ENCODE data around the gene TMPRSS13. TPM values are rescaled to one million over a fixed set of nuclear protein-coding genes. Genes with fewer than 3 reads are reported as not detected.

The TMPRSS13 gene
- total RNA-seq, 4 donors from 2014 or later, result 0.22 to 0.51 TPM; not detected in 2

DNA sequence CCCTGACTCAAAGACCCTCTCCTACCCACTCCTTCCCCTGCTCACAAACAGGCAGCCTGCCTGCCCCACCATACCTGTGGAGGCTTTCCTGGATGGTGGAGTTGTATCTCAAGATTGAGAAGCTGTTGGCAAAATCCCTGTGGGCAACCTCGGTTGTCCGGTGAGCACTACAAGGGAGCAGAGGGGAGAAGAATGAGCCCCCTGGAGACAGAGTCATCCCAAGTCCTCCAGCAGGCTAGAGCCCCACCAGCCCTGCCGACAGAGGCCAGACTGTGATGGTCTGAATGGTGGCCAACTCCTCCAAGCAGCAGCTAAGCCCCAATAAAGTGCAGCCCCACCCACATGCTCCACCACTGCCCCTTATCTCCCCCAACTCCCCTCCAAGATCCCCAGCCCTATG lies 17.5 kb downstream of the TMPRSS13 start:
- no peak for TF ChIP-seq CTCF (IDR thresholded peaks at IDR 0.05; ENCODE audit: low read depth)

DNA sequence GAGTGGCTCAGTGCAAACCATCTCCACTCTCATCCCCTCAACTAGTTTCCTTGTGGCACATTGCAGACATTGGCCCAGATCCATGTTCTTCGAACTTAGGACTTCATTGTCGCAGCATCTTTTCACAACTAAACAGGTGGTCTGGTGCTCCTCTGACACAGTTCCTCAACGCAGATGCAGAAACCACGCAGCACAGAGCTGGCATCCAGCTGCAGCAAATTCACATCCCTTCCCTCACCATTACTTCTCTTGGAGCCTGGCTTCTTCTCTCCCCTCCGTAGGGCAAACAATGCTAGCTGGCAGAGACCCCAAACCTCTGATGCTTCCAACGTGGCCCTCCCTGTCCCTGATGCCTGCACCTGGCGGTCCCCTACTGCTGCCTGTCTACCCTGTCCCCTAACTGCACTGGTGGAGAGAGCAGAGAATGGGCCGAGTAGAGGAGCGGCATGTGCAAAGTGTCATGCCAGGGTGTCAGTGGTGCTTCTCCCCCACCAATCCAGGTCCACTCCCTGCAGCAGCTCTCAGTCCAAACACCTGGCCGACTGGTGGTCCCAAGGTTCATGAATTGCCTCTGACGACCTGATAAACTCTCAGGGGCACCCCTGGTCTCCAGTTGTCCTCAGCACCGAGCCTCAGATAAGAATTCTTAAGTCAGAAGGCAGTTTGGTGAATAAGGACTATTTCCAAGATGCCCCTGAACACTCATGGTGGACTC lies 18.1 kb downstream of the TMPRSS13 start:
- no peak for TF ChIP-seq CTCF (IDR thresholded peaks at IDR 0.05; ENCODE audit: low read depth)

GRCh38 chr11:117910525-117910924 lies 18.7 kb downstream of the TMPRSS13 start:
- no peak for TF ChIP-seq CTCF (IDR thresholded peaks at IDR 0.05; ENCODE audit: low read depth)

GRCh38 chr11:117909611-117910382 lies 19.4 kb downstream of the TMPRSS13 start:
- TF ChIP-seq CTCF (IDR thresholded peaks at IDR 0.05; ENCODE audit: low read depth), result no peak

GRCh38 chr11:117908959-117909610 lies 20.1 kb downstream of the TMPRSS13 start:
- no peak for TF ChIP-seq CTCF (IDR thresholded peaks at IDR 0.05; ENCODE audit: low read depth)

- TF ChIP-seq CTCF (IDR thresholded peaks at IDR 0.05; ENCODE audit: low read depth), result no peak
Measured at GRCh38 chr11:117908109-117908895, 20.9 kb downstream of the TMPRSS13 start.

Data from subcutaneous adipose tissue (tissue), 4 donors.